ENCODE measurements around the gene NOC4L. TPM values are rescaled to one million over a fixed set of nuclear protein-coding genes. Genes with fewer than 3 reads are reported as not detected.
"Not testable (repeated sequence)": the region's sequence is repeated elsewhere in the genome, so short reads cannot be mapped to it uniquely, and the experiment has no call there.

NOC4L gene
- total RNA-seq, 2 donors from 2014 or later = 10.9 to 18.1 TPM

GRCh38 chr12:132102297-132102696 is 42.0 kb upstream of the NOC4L start:
- WGBS, 2 donors = 92 to 93% methylated on average over 7 to 9 of the region's 9 CpGs

GRCh38 chr12:132103072-132103471 is 41.2 kb upstream of the NOC4L start:
- intact Hi-C loops (cut with DNase I); ATAC-seq; H3K27ac ChIP-seq; H3K36me3 ChIP-seq (replicated peaks in 1 of 2; ENCODE audit: insufficient read depth in 1 of 2, low read depth in 2 of 2); DNase-seq; H3K4me3 ChIP-seq; H3K27me3 ChIP-seq; H3K4me1 ChIP-seq; H3K9me3 ChIP-seq: not testable (repeated sequence)
- 82 to 84% methylated on average over 14 of the region's 14 CpGs for WGBS, 2 donors

More at GRCh38 chr12:132102297-132102696, 42.0 kb upstream of the NOC4L start:
- no peaks in the 10 kb centered on the region for H3K27me3 ChIP-seq
- no peaks in the 10 kb centered on the region for H3K9me3 ChIP-seq
- no peak for DNase-seq
- TF ChIP-seq CTCF (IDR thresholded peaks at IDR 0.05) = no peak
- TF ChIP-seq POLR2A (IDR thresholded peaks at IDR 0.05) = no peak
- no peak overlapping the region for H3K4me3 ChIP-seq
- intact Hi-C loops (cut with DNase I) = no loop called here
- peaks cover 0 to 2% of the 10 kb centered on the region in 2 donors for H3K36me3 ChIP-seq (replicated peaks in 1 of 2; ENCODE audit: insufficient read depth in 1 of 2, low read depth in 2 of 2)
- no peaks in the 10 kb centered on the region for H3K4me1 ChIP-seq
- no peak overlapping the region for H3K27ac ChIP-seq
- ATAC-seq = no peak

DNA sequence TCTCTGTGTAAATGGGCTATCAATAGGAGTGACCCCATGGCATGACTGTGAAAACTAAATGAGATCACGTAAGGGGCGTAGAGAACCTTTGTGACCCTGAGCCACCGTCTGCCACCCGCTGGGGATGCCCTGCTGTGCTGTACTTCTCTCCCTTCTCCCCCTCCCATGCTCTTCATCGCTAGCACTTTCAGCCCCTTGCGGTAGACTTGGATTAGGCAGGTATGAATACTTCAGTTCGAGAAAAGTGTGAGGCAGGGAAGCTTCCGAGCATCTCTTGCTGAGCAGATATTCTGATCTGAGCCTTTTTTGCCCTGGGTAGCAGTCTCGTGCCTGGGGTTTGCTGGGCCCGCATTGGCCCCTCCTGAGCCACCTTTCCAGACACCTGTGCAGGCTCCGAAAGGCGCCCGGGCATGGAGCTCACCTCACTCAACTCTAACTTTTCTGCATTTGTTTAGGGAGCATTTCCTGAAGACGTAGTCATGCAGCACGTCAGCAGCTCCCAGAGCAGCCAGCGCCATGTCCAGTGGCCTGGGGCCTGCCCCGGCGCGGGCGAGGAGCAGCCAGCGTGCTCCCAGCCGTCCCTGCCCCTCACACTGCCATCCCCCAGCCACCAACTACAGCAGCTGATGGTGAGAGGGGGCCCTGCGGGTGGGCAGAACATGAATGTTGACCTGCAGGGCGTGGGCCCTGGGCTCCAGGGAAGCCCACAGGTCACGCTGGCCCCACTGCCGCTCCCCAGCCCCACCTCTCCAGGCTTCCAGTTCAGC is 40.5 kb upstream of the NOC4L start:
- DNase-seq (no peak), ATAC-seq (no peak)
- Histone ChIP-seq H3K4me1 (no peaks in the 10 kb centered on the region), H3K27me3 (no peaks in the 10 kb centered on the region), H3K36me3 (replicated peaks in 1 of 2; ENCODE audit: insufficient read depth in 1 of 2, low read depth in 2 of 2) (peaks cover 0 to 5% of the 10 kb centered on the region in 2 donors), H3K27ac (no peak overlapping the region), H3K4me3 (no peak overlapping the region), H3K9me3 (no peaks in the 10 kb centered on the region)
- TF ChIP-seq CTCF (IDR thresholded peaks at IDR 0.05) = no peak
- no peak for TF ChIP-seq POLR2A (IDR thresholded peaks at IDR 0.05)
- WGBS, 2 donors = 92 to 96% methylated on average over 15 to 26 of the region's 26 CpGs
- intact Hi-C loops (cut with DNase I) = no loop called here

DNA sequence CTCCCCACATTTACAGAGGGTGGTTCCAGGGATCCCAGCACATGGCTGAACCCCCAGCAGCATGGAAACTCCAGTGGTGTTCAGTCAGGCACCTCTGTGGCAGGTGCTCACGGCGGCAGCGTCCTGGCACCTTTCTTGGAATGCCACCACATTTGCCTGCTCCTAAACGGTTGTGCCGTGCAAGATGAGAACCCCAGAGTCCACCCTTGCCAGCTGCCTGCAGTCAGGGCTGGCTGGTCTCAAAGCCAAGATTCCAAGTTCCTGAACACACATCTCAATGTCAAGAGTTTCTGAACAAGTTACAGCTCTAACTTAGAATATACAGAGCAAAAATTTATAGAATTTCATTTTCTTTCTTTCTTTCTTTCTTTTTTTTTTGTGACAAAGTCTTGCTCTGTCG is 38.8 kb upstream of the NOC4L start:
- H3K27me3 ChIP-seq = no peaks in the 10 kb centered on the region
- WGBS, 2 donors = 83 to 85% methylated on average over 6 of the region's 6 CpGs
- H3K4me1 ChIP-seq = no peaks in the 10 kb centered on the region
- H3K9me3 ChIP-seq = no peaks in the 10 kb centered on the region
- no peak for TF ChIP-seq POLR2A (IDR thresholded peaks at IDR 0.05)
- TF ChIP-seq CTCF (IDR thresholded peaks at IDR 0.05) = no peak
- H3K36me3 ChIP-seq (replicated peaks in 1 of 2; ENCODE audit: insufficient read depth in 1 of 2, low read depth in 2 of 2) = peaks cover 0 to 5% of the 10 kb centered on the region in 2 donors
- H3K4me3 ChIP-seq = no peak overlapping the region
- intact Hi-C loops (cut with DNase I) = no loop called here
- DNase-seq (no peak), ATAC-seq (no peak)
- H3K27ac ChIP-seq = no peak overlapping the region

GRCh38 chr12:132106921-132107320 is 37.3 kb upstream of the NOC4L start:
- no peak overlapping the region for H3K27ac ChIP-seq
- WGBS, 2 donors = 92 to 95% methylated on average over 7 of the region's 7 CpGs
- no peaks in the 10 kb centered on the region for H3K9me3 ChIP-seq
- H3K36me3 ChIP-seq (replicated peaks in 1 of 2; ENCODE audit: insufficient read depth in 1 of 2, low read depth in 2 of 2) = peaks cover 0 to 9% of the 10 kb centered on the region in 2 donors
- DNase-seq (no peak), ATAC-seq (no peak)
- no peak for TF ChIP-seq CTCF (IDR thresholded peaks at IDR 0.05)
- no peak for TF ChIP-seq POLR2A (IDR thresholded peaks at IDR 0.05)
- no peaks in the 10 kb centered on the region for H3K27me3 ChIP-seq
- H3K4me3 ChIP-seq = no peak overlapping the region
- intact Hi-C loops (cut with DNase I) = no loop called here
- no peaks in the 10 kb centered on the region for H3K4me1 ChIP-seq

Data from body of pancreas (tissue), 4 donors.